ENCODE data around the gene TTC21A.
A peak's percentile ranks its signal among the peaks of the same experiment; 100 is the strongest.
"Not testable (repeated sequence)": the region's sequence is repeated elsewhere in the genome, so short reads cannot be mapped to it uniquely, and the experiment has no call there.

TTC21A gene

GRCh38 chr3:39153977-39154279 lies 46.4 kb downstream of the TTC21A start:
- no peak for DNase-seq

DNA sequence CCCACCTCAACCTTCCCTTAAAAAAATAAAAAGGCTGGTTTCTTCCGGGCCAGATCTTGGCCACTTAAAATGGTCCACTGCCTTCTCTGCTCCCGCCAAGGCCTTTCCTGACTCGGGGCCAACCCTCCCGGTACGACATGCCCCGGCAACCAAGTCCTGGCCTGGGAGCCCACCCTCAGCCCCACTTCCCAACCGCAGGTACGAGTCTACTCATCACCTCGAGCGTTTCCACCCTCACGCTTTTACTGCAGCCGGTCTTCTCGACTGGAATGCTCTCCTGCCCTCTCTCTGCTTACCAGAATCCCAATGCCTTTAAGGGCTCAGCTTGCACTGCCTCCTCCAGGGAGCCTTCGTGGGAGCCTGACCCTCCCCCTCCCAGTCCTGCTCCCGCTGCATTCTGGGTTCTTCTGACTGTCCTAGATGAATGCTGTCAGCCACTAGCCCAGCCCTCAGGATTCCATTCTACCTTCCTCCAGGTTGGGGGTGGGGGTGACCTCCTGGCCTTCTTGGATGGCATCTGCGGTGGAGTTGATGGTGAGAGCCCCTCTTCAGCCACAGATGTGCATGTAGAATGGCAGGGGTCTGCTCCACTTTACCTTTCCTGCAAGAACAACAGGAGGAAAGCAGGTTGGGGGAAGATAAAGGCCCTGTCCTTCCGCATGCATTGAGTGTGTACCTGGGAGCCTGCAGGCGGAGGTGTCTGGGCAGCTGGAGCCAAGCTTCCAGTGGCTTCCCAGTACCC lies 47.0 kb downstream of the TTC21A start:
- DNase-seq, result no peak

- DNase-seq, result no peak
These were observed 48.9 kb downstream of the TTC21A start for GRCh38 chr3:39156421-39156820.

GRCh38 chr3:39157359-39157758 lies 49.9 kb downstream of the TTC21A start:
- DNase-seq, result no peak

DNA sequence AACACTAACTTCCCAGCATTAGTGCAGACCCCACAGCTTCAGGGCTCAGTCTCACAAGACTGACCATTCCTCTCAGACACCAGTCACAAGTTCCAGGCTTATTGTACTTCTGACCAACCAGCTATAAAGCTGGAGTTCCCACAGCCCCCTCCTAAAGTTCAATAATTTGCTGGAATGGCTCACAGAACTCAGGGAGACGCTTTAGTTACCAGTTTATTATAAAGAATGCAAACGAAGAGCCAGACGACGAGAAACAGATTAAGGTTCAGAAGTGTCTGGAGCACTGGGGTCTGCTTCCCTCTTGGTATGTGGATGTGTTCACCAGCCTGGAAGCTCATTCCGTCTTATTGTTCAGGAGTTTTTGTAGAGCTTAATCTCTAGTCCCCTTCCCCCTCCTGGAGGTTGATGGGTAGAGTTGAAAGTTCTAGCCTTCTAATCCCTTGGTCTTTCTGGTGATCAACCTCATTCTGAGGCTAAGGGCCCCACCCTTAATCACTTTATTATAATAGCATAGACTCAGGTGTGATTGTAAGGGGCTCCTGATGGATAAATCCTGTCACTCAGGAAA lies 50.8 kb downstream of the TTC21A start:
- no peak for DNase-seq

DNA sequence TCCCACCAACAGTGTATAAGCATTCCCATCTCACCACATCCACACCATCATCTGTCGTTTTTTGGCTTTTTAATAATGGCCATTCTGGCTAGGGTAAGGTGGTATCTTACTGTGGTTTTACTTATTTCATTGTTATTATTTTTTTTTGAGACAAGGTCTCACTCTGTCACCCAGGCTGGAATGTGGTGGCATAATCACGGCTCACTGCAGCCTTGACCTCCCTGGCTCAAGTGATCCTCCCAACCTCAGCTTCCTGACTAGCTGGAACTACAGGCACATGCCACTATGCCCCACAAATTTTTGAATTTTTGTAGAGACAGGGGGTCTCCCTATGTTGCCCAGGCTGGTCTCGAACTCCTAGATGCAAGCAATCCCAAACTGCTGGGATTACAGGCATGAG lies 56.9 kb downstream of the TTC21A start:
- DNase-seq, result no peak

- no peak for DNase-seq
These were observed 58.0 kb downstream of the TTC21A start for GRCh38 chr3:39165518-39165917.

DNA sequence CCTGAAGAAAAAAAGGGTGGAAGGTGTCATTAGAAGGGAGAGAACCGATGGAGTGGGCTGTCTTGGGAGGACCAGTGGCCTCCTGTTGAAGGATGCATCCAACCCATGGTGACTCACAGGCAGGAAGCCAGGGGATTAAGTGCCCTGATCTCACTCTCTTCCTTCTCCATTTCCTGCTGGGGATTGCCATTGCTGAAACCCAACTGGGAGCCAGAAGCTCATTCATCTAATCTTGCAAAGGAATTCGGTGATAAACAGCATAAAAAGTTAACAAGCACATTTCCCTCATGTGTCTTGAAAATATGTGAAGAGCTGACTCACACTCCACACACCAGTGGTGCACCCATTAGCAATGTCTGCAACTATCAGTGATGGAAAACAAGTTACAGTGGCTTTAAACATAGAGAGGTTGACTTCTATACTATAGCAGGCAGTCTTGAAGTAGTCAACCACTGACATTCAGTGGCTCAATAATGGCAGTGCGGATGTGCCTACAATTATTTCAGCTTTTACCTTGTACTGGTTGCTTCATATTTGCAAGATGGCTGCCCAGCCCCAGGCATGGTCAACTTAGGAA lies 58.7 kb downstream of the TTC21A start:
- DNase-seq, result no peak

DNA sequence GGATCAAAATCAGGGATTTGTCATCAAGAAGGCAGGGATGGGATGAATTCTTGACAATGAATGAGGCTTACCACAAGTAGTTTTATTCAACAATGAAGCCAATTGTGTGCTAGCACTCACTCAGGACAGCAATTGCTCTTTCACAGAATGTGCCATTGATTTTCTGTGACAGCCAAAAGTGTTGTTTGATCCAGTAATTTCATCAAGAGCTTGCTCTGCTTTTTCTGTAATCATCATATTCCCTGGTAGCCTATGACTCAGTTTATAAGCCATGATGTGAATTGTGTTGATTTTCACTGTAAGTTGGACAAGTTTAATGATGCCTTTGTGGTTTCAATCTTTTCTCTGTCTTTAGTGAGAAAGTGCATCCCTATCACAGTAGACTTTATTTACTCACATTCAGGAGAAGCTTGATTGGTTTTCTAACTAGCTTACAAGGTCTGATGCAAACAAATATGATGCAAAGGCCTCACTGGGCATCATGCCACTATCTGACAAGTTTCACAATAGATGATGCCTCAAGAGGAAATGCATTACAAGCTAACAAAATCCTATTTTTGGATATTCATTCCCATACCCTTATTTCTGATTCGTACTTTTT lies 59.6 kb downstream of the TTC21A start:
- DNase-seq, result no peak

GRCh38 chr3:39168156-39168780 lies 60.8 kb downstream of the TTC21A start:
- no peak for DNase-seq

GRCh38 chr3:39169712-39170111 lies 62.2 kb downstream of the TTC21A start:
- no peak for DNase-seq

DNA sequence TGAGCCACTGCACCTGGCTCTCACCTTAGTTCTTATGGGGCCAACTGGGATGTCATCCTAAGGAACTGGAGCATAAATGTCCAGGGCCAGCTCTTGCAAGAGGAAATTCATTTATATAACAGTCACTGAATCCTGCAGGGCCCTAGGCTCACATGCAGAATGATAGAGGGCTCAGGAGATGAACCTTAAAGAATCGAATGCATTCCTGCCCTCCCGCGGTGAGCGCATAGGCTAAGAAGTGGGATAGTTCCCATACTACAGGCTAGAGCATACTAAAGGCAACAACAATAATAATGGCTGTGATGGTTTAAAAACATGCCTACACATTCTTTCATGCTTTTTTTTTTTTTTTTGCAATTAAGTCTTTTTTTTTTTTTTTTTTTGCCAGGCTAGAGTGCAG lies 63.0 kb downstream of the TTC21A start:
- DNase-seq, result no peak

- DNase-seq, result not testable (repeated sequence)
These were observed 63.4 kb downstream of the TTC21A start for GRCh38 chr3:39170877-39171276.

- DNase-seq, result no peak
These were observed 64.4 kb downstream of the TTC21A start for GRCh38 chr3:39171860-39172259.

DNA sequence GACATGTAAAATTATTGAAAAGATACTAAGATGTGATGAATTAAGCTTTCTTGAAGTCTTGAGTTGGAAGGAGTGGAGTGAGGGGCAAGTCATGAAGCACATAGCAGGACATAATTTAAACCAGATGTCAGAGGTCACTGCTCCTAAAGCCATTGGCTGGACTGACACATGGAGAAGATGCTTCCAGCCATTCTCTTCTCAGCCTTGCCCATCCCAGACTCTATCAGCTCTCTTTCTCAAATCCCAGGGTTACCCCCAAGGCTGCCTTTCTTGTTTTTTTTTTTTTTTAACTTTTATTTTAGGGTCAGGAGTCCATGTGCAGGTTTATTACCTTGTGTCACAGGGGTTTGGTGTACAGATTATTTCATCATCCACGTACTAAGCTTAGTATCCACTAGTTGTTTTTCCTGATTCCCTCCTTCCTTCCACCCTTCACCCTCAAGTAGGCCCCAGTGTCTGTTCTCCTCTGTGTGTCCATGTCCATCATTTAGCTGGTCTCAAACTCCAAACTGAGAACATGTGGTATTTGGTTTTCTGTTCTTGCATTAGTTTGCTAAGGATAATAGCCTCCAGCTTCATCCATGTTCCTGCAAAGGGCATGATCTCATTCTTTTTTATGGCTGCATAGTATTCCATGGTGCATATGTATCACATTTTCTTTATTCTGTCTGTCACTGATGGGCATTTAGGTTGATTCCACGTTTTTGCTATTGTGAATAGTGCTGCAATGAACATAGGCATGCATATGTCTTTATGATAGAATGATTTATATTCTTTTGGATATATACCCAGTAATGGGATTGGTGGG lies 66.0 kb downstream of the TTC21A start:
- DNase-seq, result no peak

GRCh38 chr3:39176025-39176714 lies 68.7 kb downstream of the TTC21A start:
- no peak for DNase-seq

GRCh38 chr3:39177708-39178332 lies 70.3 kb downstream of the TTC21A start:
- peak; percentile 41 for DNase-seq

- no peak for DNase-seq
These were observed 71.1 kb downstream of the TTC21A start for GRCh38 chr3:39178553-39178952.

DNA sequence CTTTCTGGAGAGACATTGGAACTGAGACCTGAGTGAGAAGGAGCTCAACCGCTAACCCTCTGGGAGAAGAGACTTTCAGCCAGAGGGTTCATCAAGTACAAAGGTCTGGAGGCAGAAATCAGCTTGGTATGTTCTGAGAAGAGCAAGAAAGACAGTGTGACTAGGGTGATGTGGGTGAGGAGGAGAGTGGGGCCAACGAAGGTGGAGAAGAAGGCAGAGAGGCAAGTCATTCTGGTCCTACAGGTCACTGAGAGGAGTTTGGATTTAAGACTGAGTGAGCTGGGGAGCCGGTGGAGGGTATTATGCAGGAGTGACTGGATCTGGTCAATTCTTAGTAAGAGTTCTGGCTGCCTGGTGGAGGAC lies 72.7 kb downstream of the TTC21A start:
- DNase-seq, result no peak

GRCh38 chr3:39180546-39181346 lies 73.3 kb downstream of the TTC21A start:
- peak; percentile 85 for DNase-seq
